LNCaP clone FGC (cell line): ENCODE measurements around the gene PPOX.

Source experiments
- DNase-seq: peaks from one replicate; pipeline ENCODE4 v3.0.0-alpha.2; 2011; ENCODE audit warnings: low read depth
- H3K4me3 ChIP-seq: 2 replicates; pipeline ENCODE4 v1.5.1; 2011; ENCODE audit warnings: mild to moderate bottlenecking, low read depth, low read length, control low read depth
- CTCF ChIP-seq: IDR thresholded peaks from 2 replicates; pipeline ENCODE4 v1.5.1; 2012; ENCODE audit warnings: mild to moderate bottlenecking; ENCODE audit not compliant: control insufficient read depth, insufficient read depth; ENCODE audit errors: extremely low read depth

Gene PPOX

DNA sequence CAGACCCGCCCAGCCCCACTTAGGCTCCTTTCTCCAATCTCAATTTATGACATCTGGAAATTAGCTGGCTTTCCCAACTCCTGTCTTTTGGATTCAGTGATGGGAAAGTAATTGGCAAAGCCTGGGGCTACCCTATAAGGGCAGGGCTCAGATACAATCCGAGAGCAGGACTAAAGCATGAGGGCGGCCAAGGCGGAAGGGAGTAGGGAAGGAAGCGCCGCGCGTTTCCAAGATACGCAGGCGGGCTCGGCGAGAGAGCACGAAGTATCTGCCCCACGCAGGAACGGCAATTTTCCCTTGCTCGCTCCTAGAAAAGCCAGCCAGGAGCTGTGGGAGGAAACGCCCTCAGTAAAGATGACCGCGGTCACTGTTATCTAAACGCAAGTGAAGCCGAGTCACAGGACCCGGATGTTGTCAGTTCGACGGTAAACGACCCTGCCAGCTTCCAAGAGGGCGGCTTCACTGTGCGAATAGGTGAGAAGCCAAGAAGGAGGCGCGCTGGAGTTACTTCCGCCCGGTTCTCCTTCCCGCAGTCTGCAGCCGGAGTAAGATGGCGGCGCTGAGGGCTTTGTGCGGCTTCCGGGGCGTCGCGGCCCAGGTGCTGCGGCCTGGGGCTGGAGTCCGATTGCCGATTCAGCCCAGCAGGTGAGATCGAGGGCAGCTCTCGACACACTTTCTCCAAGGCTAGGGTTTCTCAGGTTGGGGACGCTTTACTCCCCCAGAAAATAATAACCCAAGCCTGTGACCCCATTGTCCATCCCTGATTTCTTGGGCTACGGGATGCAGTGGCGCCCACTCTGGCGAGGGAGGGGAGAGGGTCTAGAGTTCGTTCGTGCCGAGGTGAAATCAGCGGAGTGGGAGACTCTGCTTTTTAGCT is 35.8 kb downstream of the PPOX start, which contains the start of gene NDUFS2:
TSS of gene NDUFS2 (plus strand) at position 532 of the 877 bp plus-strand sequence. CDS start at position 551, 19 bp downstream.
- peak within 1 kb of the TSS; percentile 86 for H3K4me3 ChIP-seq
- DNase-seq, result peak; percentile 99
- peak; percentile 33; the same call in 1 of the 2 replicates for TF ChIP-seq CTCF

DNA sequence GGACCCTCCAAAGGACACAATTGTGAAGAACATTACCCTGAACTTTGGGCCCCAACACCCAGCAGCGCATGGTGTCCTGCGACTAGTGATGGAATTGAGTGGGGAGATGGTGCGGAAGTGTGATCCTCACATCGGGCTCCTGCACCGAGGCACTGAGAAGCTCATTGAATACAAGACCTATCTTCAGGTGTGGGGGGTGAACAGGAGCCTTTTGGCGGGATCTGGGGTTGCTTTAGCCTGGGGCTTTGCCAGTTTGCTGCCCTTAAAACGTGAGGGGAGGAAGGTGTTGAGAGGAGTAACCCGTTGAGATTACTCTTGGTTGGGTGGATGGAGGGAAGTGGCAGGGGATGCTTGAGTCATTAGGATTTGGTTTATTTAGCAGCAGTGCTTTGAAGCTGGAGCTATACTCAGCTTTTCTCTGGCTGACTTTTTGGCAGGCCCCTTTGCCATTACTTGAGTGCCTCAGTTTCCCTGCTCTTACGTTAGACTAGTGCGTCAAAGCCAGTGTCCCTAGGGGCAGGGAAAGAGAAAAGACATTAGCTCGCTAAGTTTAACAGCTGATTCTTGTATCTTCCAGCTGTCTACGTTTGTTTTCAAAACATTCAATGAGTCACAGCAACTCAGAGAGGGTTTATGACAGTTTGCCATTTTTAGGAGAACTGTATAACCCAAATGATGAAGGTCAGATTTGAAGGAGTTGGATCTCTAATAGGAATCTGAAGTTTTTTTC is 40.4 kb downstream of the PPOX start:
- TF ChIP-seq CTCF, result no peak
- no peak overlapping the region for H3K4me3 ChIP-seq
- DNase-seq, result no peak

DNA sequence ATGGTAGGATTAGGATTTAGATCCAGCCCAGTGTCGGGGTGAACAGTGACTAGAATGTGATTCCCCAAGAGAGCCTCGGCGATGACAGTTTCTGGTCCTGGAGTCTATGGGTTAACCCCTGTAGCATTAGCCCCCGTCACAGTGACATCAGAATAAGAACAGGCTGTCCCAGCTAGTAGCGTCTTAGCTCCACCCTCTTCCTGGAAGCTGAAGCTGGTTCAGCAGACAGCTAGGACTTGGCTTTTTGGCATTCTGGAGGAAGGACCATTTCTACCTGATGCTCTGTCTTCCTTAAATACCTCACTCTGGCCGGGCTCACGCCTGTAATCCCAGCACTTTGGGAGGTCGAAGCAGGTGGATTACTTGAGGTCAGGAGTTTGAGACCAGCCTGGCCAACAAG is 40.9 kb downstream of the PPOX start:
- no peak overlapping the region for H3K4me3 ChIP-seq
- no peak for TF ChIP-seq CTCF

GRCh38 chr1:161209790-161210409 is 43.7 kb downstream of the PPOX start:
- DNase-seq, result peak; percentile 42
- no peak overlapping the region for H3K4me3 ChIP-seq
- peak; percentile 93 for TF ChIP-seq CTCF

More for the DNA sequence above, 40.9 kb downstream of the PPOX start:
- no peak for DNase-seq

GRCh38 chr1:161214369-161214768 is 48.1 kb downstream of the PPOX start:
- TF ChIP-seq CTCF, result no peak
- DNase-seq, result no peak
- no peak overlapping the region for H3K4me3 ChIP-seq

GRCh38 chr1:161215076-161215475 is 48.9 kb downstream of the PPOX start, which contains the start of gene FCER1G:
FCER1G (plus strand) TSS chr1:161215295; CDS start chr1:161215322, 27 bp downstream.
- no peak for DNase-seq
- no peak within 1 kb of the TSS for H3K4me3 ChIP-seq
- TF ChIP-seq CTCF, result no peak
